ENCODE data around the gene OR6M1. TPM values are rescaled to one million over a fixed set of nuclear protein-coding genes. Genes with fewer than 3 reads are reported as not detected.

OR6M1 gene
- total and polyA plus RNA-seq, 2 of the 13 experiments (the other 11 are each of a cell fraction or from before 2014, with no cell fraction given), result not detected

DNA sequence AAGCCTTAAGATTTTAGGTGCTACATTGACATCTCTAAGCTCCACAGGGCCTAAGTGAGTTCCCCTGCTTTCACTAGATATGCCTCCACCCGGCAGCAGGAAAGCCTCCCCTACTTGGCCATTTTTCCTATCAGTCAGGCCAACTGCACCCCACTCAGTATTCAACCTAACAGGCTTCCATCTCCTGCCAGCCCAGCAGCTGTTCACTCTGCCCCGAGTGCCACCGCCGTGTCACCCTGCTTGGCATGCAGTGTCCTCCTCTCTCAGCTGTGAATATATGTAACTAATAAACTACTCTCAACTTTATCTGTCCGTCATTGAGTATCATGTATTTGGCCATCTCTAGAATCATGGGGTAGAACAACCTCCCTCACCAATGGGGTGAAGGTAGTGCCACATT, 9.0 kb upstream of the OR6M1 start:
- POLR2A ChIA-PET, result no interaction called here
- no peak for DNase-seq (ENCODE audit: low spot score)
- no peak overlapping the region for H3K27ac ChIP-seq (ENCODE audit: extremely low read length, insufficient read depth, low read length)
- WGBS (ENCODE audit: low lambda C conversion rate), result 1% methylated on average over 5 of the region's 5 CpGs
- no peaks in the 10 kb centered on the region for H3K4me1 ChIP-seq (ENCODE audit: insufficient read depth, low read length)
- TF ChIP-seq ZNF550 (CRISPR knock-in tag; IDR thresholded peaks at IDR 0.05; ENCODE audit: borderline replicate concordance) (no peak), ZNF383 (CRISPR knock-in tag; IDR thresholded peaks at IDR 0.05; ENCODE audit: borderline replicate concordance) (no peak), NCOA1 (CRISPR knock-in tag; IDR thresholded peaks at IDR 0.05) (no peak), FOSL1 (CRISPR knock-in tag; IDR thresholded peaks at IDR 0.05; ENCODE audit: borderline replicate concordance) (no peak), ZNF660 (CRISPR knock-in tag; IDR thresholded peaks at IDR 0.05; ENCODE audit: borderline replicate concordance, low read depth) (no peak), ATM (IDR thresholded peaks at IDR 0.05; ENCODE audit: borderline replicate concordance) (no peak), ZNF841 (CRISPR knock-in tag; IDR thresholded peaks at IDR 0.05; ENCODE audit: borderline replicate concordance) (no peak), ATF7-NPFF (CRISPR knock-in tag; IDR thresholded peaks at IDR 0.05; ENCODE audit: low read depth) (no peak), HES4 (CRISPR knock-in tag; IDR thresholded peaks at IDR 0.05; ENCODE audit: borderline replicate concordance) (no peak)
- no peak overlapping the region for H3K9ac ChIP-seq (ENCODE audit: insufficient read depth, low read depth, low read length)
- CTCF ChIA-PET (ENCODE audit: low intra/inter-chr PET ratio, low total read pairs), result no interaction called here
- H3K4me2 ChIP-seq (ENCODE audit: low read depth, low read length), result no peak overlapping the region
- no peak for FAIRE-seq
- H2AFZ ChIP-seq (ENCODE audit: low read length), result no peak overlapping the region
- no peaks in the 10 kb centered on the region for H3K27me3 ChIP-seq (ENCODE audit: control insufficient read depth in 1 of 2, insufficient read depth in 2 of 2, low read length in 2 of 2)
- H3K36me3 ChIP-seq (replicated peaks in 1 of 2; ENCODE audit: control insufficient read depth in 1 of 2, insufficient read depth in 2 of 2, low read length in 2 of 2), result no peaks in the 10 kb centered on the region
- BruUV-seq (replicated peaks), result no TSS peak
- in situ Hi-C loops (cut with HindIII; ENCODE audit: extremely low pct_ligation_motif_present, low pct_unique_long_range_greater_than_20kb) (no loop called here), intact Hi-C loops (cut with micrococcal nuclease; ENCODE audit: unreplicated experiment) (no loop called here)
- H3K9me3 ChIP-seq (ENCODE audit: low read length), result no peaks in the 10 kb centered on the region
- no peak overlapping the region for H3K4me3 ChIP-seq (replicated peaks in 1 of 3; ENCODE audit: insufficient read depth in 1 of 3, low read depth in 2 of 3, low read length in 3 of 3)
- no peaks in the 10 kb centered on the region for H3K79me2 ChIP-seq (ENCODE audit: insufficient read depth, low read length)
- no peaks in the 10 kb centered on the region for H4K20me1 ChIP-seq (ENCODE audit: insufficient read depth, low read length)
- no peak for ATAC-seq

DNA sequence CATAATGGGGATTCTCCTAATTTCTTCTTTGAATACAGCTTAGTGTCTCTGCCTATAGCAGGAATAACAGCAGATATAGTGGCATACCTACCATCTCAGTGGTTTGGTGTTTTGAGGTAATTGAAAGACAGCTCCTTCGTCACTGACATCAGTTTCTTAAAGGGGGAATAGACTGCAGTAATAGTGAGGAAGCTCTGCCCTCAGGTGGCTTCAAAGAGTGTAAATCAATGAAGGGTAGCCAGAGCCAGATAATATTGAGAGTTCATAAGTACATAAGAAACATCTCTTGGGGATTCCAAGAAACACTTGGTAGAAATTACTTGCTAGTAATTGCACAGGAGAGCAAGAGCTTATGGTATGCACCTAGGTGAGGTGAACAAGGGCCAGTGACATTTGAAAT, 4.4 kb downstream of the OR6M1 start:
- H3K9me3 ChIP-seq (ENCODE audit: low read length), result no peaks in the 10 kb centered on the region
- H3K9ac ChIP-seq (ENCODE audit: insufficient read depth, low read depth, low read length), result no peak overlapping the region
- H2AFZ ChIP-seq (ENCODE audit: low read length), result no peak overlapping the region
- in situ Hi-C loops (cut with HindIII; ENCODE audit: extremely low pct_ligation_motif_present, low pct_unique_long_range_greater_than_20kb), result no loop called here
- FAIRE-seq, result no peak
- H3K27me3 ChIP-seq (ENCODE audit: control insufficient read depth in 1 of 2, insufficient read depth in 2 of 2, low read length in 2 of 2), result no peaks in the 10 kb centered on the region
- no peak for DNase-seq (ENCODE audit: low spot score)
- H4K20me1 ChIP-seq (ENCODE audit: insufficient read depth, low read length), result no peaks in the 10 kb centered on the region
- no peaks in the 10 kb centered on the region for H3K36me3 ChIP-seq (replicated peaks in 1 of 2; ENCODE audit: control insufficient read depth in 1 of 2, insufficient read depth in 2 of 2, low read length in 2 of 2)
- H3K4me1 ChIP-seq (ENCODE audit: insufficient read depth, low read length), result no peaks in the 10 kb centered on the region
- intact Hi-C loops (cut with micrococcal nuclease; ENCODE audit: unreplicated experiment), result no loop called here
- ChIA-PET CTCF (ENCODE audit: low intra/inter-chr PET ratio, low total read pairs) (no interaction called here), POLR2A (no interaction called here)
- 0% methylated on average over 1 of the region's 1 CpG for WGBS (ENCODE audit: low lambda C conversion rate)
- no peaks in the 10 kb centered on the region for H3K79me2 ChIP-seq (ENCODE audit: insufficient read depth, low read length)
- no TSS peak for BruUV-seq (replicated peaks)
- ATAC-seq, result no peak
- no peak overlapping the region for H3K4me3 ChIP-seq (replicated peaks in 1 of 3; ENCODE audit: insufficient read depth in 1 of 3, low read depth in 2 of 3, low read length in 3 of 3)
- H3K4me2 ChIP-seq (ENCODE audit: low read depth, low read length), result no peak overlapping the region
- H3K27ac ChIP-seq (ENCODE audit: extremely low read length, insufficient read depth, low read length), result no peak overlapping the region
- no peak for TF ChIP-seq ZNF253 (CRISPR knock-in tag; IDR thresholded peaks at IDR 0.05; ENCODE audit: borderline replicate concordance)
- TF ChIP-seq ZNF101 (CRISPR knock-in tag; IDR thresholded peaks at IDR 0.05; ENCODE audit: borderline replicate concordance, low read depth), result no peak
- no peak for TF ChIP-seq ZNF350 (CRISPR knock-in tag; IDR thresholded peaks at IDR 0.05; ENCODE audit: borderline replicate concordance, low read depth)
- TF ChIP-seq MAFK (conservative IDR thresholded peaks at IDR 0.05 in 1 of 2, IDR thresholded peaks at IDR 0.05 in 1 of 2; ENCODE audit: low read length in 2 of 2), result no peak
- TF ChIP-seq, protein P1, sequence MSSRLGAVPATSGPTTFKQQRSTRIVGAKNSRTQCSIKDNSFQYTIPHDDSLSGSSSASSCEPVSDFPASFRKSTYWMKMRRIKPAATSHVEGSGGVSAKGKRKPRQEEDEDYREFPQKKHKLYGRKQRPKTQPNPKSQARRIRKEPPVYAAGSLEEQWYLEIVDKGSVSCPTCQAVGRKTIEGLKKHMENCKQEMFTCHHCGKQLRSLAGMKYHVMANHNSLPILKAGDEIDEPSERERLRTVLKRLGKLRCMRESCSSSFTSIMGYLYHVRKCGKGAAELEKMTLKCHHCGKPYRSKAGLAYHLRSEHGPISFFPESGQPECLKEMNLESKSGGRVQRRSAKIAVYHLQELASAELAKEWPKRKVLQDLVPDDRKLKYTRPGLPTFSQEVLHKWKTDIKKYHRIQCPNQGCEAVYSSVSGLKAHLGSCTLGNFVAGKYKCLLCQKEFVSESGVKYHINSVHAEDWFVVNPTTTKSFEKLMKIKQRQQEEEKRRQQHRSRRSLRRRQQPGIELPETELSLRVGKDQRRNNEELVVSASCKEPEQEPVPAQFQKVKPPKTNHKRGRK (CRISPR knock-in tag; IDR thresholded peaks at IDR 0.05), result no peak
- TF ChIP-seq, protein P2, sequence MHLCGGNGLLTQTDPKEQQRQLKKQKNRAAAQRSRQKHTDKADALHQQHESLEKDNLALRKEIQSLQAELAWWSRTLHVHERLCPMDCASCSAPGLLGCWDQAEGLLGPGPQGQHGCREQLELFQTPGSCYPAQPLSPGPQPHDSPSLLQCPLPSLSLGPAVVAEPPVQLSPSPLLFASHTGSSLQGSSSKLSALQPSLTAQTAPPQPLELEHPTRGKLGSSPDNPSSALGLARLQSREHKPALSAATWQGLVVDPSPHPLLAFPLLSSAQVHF (CRISPR knock-in tag; IDR thresholded peaks at IDR 0.05), result no peak
- no peak for TF ChIP-seq ZSCAN31 (CRISPR knock-in tag; IDR thresholded peaks at IDR 0.05; ENCODE audit: low read depth)
- TF ChIP-seq, protein P3, sequence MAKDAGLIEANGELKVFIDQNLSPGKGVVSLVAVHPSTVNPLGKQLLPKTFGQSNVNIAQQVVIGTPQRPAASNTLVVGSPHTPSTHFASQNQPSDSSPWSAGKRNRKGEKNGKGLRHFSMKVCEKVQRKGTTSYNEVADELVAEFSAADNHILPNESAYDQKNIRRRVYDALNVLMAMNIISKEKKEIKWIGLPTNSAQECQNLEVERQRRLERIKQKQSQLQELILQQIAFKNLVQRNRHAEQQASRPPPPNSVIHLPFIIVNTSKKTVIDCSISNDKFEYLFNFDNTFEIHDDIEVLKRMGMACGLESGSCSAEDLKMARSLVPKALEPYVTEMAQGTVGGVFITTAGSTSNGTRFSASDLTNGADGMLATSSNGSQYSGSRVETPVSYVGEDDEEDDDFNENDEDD (CRISPR knock-in tag; IDR thresholded peaks at IDR 0.05; ENCODE audit: borderline replicate concordance), result no peak

Measured in HepG2 (cell line).